HL-60/S4 (cell line): ENCODE data around the gene SLC14A1.

Experiments
- in situ Hi-C: fragments of 300-500 bp; cut with MboI; formaldehyde crosslinking; loops from 2 replicates; pipeline ENCODE4 v1.14.3; 2022; ENCODE audit warnings: low sequenced_read_pairs

Gene SLC14A1

GRCh38 chr18:45722899-45723298 is 1.1 kb upstream of the SLC14A1 start:
- in situ Hi-C loops, result no loop called here

- in situ Hi-C loops, result no loop called here
Observed at GRCh38 chr18:45724601-45725000, 620 bp downstream of the SLC14A1 start.

GRCh38 chr18:45725336-45725735 is 1.4 kb downstream of the SLC14A1 start:
- in situ Hi-C loops, result no loop called here

- in situ Hi-C loops, result no loop called here
Observed at GRCh38 chr18:45726603-45727002, 2.6 kb downstream of the SLC14A1 start.

- in situ Hi-C loops, result no loop called here
Observed at GRCh38 chr18:45727068-45727467, 3.1 kb downstream of the SLC14A1 start.

- in situ Hi-C loops, result no loop called here
Observed at GRCh38 chr18:45728336-45729010, 4.5 kb downstream of the SLC14A1 start.

GRCh38 chr18:45730832-45731575 is 7.0 kb downstream of the SLC14A1 start:
- in situ Hi-C loops, result no loop called here

- in situ Hi-C loops, result no loop called here
Observed at GRCh38 chr18:45731716-45732115, 7.7 kb downstream of the SLC14A1 start.

GRCh38 chr18:45733535-45733934 is 9.6 kb downstream of the SLC14A1 start:
- in situ Hi-C loops, result no loop called here

- in situ Hi-C loops, result no loop called here
Observed at GRCh38 chr18:45734505-45734904, 10.5 kb downstream of the SLC14A1 start.

GRCh38 chr18:45734944-45735343 is 11.0 kb downstream of the SLC14A1 start:
- in situ Hi-C loops, result no loop called here

GRCh38 chr18:45738660-45739059 is 14.7 kb downstream of the SLC14A1 start:
- in situ Hi-C loops, result no loop called here

GRCh38 chr18:45739268-45739667 is 15.3 kb downstream of the SLC14A1 start:
- in situ Hi-C loops, result no loop called here

- in situ Hi-C loops, result no loop called here
Observed at GRCh38 chr18:45739848-45740247, 15.9 kb downstream of the SLC14A1 start.

- in situ Hi-C loops, result no loop called here
Observed at GRCh38 chr18:45741056-45741455, 17.1 kb downstream of the SLC14A1 start.

- in situ Hi-C loops, result no loop called here
Observed at GRCh38 chr18:45745817-45746461, 22.0 kb downstream of the SLC14A1 start.

- in situ Hi-C loops, result no loop called here
Observed at GRCh38 chr18:45748501-45748900, 24.5 kb downstream of the SLC14A1 start.

- in situ Hi-C loops, result no loop called here
Observed at GRCh38 chr18:45749918-45750689, 26.1 kb downstream of the SLC14A1 start.

GRCh38 chr18:45751766-45752165 is 27.8 kb downstream of the SLC14A1 start:
- in situ Hi-C loops, result no loop called here

GRCh38 chr18:45752681-45753080 is 28.7 kb downstream of the SLC14A1 start:
- in situ Hi-C loops, result no loop called here

GRCh38 chr18:45753286-45753685 is 29.3 kb downstream of the SLC14A1 start:
- in situ Hi-C loops, result no loop called here
